ENCODE measurements around the gene C6. TPM values are rescaled to one million over a fixed set of nuclear protein-coding genes. Genes with fewer than 3 reads are reported as not detected.

C6 gene
- total RNA-seq (2021): not detected in 2 replicates
- long read RNA-seq: 0 reads

DNA sequence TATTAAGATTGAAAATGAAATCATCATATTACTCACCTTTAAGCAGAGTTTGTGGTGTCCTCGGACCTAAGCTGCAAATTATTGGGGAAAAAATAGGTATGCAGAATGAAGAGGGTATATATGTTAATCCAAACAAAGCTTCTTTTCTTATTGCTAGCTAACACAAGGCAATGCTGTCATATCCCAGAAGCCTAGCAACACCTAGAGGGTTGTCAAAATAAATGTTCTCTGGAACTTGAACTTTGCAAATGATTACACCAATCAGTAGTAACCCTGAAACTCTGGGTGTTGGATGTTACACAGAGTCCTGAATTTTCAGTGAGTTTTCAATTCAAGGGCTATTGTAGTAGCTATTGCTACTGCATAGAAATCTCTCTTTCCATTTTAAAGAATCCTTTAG, at the start of gene C6:
Gene C6, minus strand, starts transcription at position 193 of the 400 bp plus-strand sequence. CDS start 10,302 bp downstream, outside the sequence.
- Histone ChIP-seq H3T11ph (ENCODE audit: low read length) (no peak within 1 kb of the TSS), H2AK5ac (ENCODE audit: insufficient read length, low read length) (no peak within 1 kb of the TSS), H3K4ac (ENCODE audit: low read depth, low read length) (no peak within 1 kb of the TSS), H2BK5ac (ENCODE audit: insufficient read length, low read length) (no peak within 1 kb of the TSS), H2AFZ (ENCODE audit: low read length) (no peak within 1 kb of the TSS), H4K5ac (ENCODE audit: insufficient read length, low read depth, low read length) (no peak within 1 kb of the TSS), H3K18ac (ENCODE audit: insufficient read length, low read depth, low read length) (no peak within 1 kb of the TSS), H3K27me3 (ENCODE audit: insufficient read depth, low read length) (no peaks in the 10 kb centered on the region), H3K79me1 (ENCODE audit: insufficient read depth, low read depth, low read length, poor library complexity, severe bottlenecking) (no peaks in the 10 kb centered on the region), H3K56ac (ENCODE audit: insufficient read length, low read depth, low read length) (no peak within 1 kb of the TSS), H3K9me3 (ENCODE audit: control insufficient read depth, low read depth, low read length) (no peaks in the 10 kb centered on the region), H3K23me2 (ENCODE audit: insufficient read length, low read depth, low read length, poor library complexity, severe bottlenecking) (no peaks in the 10 kb centered on the region), H2BK120ac (ENCODE audit: low read depth, low read length, poor library complexity, severe bottlenecking) (no peak within 1 kb of the TSS), H3K9ac (ENCODE audit: extremely low read depth, insufficient read length, low read length) (no peak within 1 kb of the TSS), H4K20me1 (ENCODE audit: control insufficient read depth, insufficient read depth, insufficient read length) (no peaks in the 10 kb centered on the region), H3K4me1 (ENCODE audit: insufficient read depth, low read length) (no peaks in the 10 kb centered on the region), H4K8ac (replicated peaks; ENCODE audit: insufficient read length, low read depth, low read length) (no peak within 1 kb of the TSS), H3K27ac (ENCODE audit: insufficient read length, low read depth, low read length) (no peak within 1 kb of the TSS), H2BK15ac (ENCODE audit: low read depth, low read length) (no peak within 1 kb of the TSS), H4K91ac (ENCODE audit: insufficient read length, low read depth, low read length) (no peak within 1 kb of the TSS), H3K23ac (ENCODE audit: insufficient read length, low read depth, low read length) (no peak within 1 kb of the TSS), H2BK20ac (ENCODE audit: low read depth, low read length, poor library complexity, severe bottlenecking) (no peak within 1 kb of the TSS), H3K14ac (ENCODE audit: insufficient read depth, low read length) (no peak within 1 kb of the TSS), H3K4me2 (ENCODE audit: insufficient read depth, insufficient read length, low read length) (no peak within 1 kb of the TSS), H3K79me2 (ENCODE audit: insufficient read depth, low read length) (no peaks in the 10 kb centered on the region), H2BK12ac (ENCODE audit: insufficient read length, low read depth, low read length) (no peak within 1 kb of the TSS)
- TF ChIP-seq, protein P1, sequence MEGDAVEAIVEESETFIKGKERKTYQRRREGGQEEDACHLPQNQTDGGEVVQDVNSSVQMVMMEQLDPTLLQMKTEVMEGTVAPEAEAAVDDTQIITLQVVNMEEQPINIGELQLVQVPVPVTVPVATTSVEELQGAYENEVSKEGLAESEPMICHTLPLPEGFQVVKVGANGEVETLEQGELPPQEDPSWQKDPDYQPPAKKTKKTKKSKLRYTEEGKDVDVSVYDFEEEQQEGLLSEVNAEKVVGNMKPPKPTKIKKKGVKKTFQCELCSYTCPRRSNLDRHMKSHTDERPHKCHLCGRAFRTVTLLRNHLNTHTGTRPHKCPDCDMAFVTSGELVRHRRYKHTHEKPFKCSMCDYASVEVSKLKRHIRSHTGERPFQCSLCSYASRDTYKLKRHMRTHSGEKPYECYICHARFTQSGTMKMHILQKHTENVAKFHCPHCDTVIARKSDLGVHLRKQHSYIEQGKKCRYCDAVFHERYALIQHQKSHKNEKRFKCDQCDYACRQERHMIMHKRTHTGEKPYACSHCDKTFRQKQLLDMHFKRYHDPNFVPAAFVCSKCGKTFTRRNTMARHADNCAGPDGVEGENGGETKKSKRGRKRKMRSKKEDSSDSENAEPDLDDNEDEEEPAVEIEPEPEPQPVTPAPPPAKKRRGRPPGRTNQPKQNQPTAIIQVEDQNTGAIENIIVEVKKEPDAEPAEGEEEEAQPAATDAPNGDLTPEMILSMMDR (conservative IDR thresholded peaks at IDR 0.05): no peak
- no peak within 1 kb of the TSS for H3K27ac Mint-ChIP-seq
- H3K4me3 Mint-ChIP-seq: no peak within 1 kb of the TSS
- no peaks in the 10 kb centered on the region for H3K36me3 Mint-ChIP-seq (ENCODE audit: insufficient read depth in 1 of 3, low read depth in 3 of 3)
- peaks cover 1% of the 10 kb centered on the region for H3K27me3 Mint-ChIP-seq (ENCODE audit: low read depth)
- H3K9me3 Mint-ChIP-seq: peaks cover 0 to 4% of the 10 kb centered on the region in 2 experiments; a peak in 3 of 5 replicates
- no peaks in the 10 kb centered on the region for H3K4me1 Mint-ChIP-seq
- no CpG with 5 or more reads among the region's 1 CpG for WGBS (ENCODE audit: extremely low coverage, insufficient read length, low lambda C conversion rate)
- no peak for DNase-seq
